GM18909 (cell line): Measurements from ENCODE around the gene BCCIP.

ENCODE experiments used
- ATAC-seq: cut with Tn5 transposase; IDR thresholded peaks from one replicate; pipeline ENCODE4 v1.9.1; 2021; ENCODE audit warnings: mild to moderate bottlenecking; ENCODE audit not compliant: unreplicated experiment, poor library complexity

The BCCIP gene

DNA sequence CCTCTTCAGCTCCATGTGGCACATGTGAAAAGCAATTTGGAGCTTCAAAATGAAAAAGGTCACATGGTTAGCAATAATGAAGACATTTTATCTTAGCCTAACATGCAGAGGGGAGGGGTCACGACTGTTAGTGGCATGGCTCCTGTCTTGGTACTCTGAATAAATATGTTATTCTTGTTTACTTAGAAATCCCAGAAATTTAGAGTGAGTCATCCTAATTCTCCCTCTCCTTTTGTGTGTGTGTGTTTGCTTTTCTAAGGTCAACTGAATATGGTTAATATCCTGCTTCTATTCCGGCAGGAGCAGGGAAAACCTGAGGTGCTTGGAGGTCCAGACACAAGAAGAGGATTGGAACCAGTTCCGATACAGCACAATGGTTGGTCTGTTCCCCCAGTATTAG, 17.6 kb downstream of the BCCIP start:
- no peak for ATAC-seq

DNA sequence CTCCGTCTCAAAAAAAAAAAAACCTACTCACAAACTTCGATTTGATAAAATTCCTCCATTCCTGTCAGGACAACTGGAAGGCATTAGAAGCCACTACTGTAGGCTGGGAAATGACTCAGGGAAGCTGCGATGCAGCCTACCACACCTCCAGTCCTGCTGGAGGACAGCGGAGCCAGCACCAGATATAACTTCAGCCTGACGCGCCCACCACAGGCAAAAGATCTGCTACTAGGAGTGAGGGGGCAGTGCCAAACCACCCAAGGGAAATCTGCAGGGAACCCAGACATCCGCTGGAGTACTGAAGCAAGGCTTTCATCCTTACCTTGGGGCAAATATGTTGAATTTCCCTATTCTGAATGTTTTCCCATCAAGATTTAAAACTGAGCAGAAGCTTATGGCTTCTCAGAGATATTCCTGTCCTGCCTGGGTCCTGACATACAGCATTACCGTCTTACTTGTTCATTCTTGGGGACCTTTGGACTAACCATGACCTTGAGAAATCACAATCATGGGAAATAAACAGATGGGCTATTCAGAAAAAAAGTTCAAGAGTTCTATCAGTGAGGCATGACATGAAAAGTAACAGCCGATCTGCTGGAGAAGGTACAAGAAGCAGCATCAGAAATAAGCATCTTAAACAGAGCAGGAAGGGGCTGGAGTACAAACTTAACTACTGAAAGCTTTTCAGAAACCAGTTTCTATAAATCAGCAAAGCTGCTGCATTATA, 20.4 kb downstream of the BCCIP start:
- ATAC-seq = no peak

DNA sequence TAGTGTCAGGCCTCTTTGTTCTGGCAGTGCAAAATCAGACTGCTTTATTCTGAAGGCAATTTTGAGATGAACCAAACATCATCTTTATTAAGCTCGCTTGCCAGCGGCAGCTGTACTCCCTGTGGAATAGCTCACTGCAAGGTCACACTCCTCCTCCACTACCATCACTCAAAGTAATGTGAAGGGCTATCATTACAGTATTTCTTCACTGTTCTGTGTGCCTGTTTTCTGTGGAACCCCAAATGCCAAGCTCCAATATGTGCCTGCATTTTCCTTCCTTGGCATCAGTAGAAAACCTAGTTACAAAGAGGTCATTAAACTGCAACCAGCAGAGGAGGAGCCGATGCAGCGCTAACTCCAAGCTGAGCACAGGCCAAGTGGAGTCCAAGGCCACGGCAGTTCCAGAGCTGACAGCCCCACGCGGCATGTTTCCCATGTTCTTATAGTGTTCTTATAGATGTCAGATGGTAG, 21.4 kb downstream of the BCCIP start:
- no peak for ATAC-seq

DNA sequence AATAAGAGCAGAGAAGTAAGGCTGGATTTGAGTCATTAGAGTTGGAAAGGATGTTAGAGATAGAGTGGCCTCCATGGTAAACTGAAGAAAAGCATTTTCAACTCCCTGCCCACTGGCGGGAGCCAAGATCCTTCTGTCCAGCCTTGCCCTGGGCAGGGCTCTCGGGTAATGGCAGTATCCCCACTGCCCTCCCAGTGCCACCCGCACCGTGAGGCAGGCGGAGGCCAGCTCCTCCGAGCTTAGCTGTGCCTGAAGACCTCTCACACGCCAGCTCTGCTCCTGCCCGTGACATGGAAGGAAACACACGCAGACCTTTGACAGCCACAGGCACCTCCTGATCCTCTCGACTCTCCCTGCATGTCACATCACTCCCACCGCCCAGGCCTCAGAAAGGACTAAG, 22.3 kb downstream of the BCCIP start:
- no peak for ATAC-seq

DNA sequence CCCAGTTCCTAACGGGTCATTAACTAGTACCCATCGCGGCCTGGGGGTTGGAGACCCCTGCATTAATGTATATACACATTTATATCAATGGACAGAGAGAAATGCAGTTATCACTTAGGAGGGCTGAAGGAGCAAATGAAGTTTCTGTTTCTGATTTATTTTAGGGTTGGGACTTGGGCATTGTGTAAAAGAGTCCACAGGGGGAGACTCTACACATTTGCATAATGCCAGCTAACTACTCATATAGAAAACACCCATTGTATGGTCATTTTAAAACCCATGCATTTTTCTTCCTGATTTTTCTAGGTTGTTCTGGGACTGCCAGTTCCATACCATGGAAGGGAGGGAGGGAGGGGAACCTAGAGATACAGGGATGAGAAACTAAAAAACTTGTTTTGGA, 23.5 kb downstream of the BCCIP start:
- ATAC-seq = peak; percentile 60

DNA sequence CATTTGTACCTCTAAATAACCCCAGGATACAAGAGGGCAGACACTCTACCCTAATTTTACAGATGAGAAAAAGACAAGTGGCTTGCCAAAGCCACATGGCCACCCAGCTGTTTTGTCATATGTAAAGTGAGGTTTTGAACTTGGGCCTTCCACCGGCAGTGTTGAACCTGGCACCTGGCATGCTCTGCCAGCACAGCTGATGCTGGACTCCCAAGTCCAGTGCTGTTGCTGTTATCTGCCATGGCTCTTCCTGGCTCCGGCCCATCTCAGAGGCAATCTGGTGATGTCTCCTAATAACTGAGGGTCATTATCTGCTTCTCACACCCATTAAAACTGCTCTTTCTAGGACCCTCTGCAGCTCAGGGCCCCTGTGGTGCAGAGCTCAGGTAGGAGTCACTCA, 25.0 kb downstream of the BCCIP start:
- no peak for ATAC-seq

DNA sequence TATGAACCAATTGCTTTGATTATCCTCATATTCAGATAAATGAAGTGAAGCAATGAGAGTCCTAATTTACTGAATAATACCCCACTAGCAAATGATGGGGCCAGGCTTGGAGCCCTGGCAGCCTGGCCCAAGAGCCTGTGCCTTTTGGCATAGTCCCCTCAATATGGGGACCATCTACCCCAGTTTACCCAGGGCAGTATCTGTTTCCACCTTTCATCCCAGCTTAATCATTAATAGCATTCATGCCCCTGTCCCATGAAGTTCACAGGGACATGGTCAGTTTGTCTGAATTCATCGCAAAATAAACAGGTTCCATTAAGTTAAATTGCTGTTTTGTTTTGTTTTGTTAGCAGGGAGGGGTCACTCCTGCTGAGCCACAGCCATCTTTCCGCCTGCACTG, 25.5 kb downstream of the BCCIP start:
- ATAC-seq = no peak

DNA sequence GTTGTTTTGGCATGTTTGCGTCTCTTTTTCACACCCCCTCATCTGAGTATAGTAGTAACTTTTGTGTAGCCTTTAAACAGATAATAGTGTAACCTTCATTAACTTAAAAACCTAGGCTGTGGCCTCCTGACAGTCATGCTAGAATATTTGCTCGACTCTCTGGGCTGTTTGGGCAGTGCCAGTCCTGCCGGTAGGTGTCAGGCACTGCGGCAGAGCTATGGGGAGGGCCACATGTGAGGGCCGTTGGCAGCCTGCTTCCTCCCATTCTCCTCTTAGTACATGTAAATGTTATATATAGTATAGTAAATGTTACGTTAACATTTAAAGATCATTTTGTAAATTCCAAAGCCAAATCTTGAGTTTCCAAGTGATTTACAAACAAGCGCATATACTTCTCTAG, 26.1 kb downstream of the BCCIP start:
- no peak for ATAC-seq

DNA sequence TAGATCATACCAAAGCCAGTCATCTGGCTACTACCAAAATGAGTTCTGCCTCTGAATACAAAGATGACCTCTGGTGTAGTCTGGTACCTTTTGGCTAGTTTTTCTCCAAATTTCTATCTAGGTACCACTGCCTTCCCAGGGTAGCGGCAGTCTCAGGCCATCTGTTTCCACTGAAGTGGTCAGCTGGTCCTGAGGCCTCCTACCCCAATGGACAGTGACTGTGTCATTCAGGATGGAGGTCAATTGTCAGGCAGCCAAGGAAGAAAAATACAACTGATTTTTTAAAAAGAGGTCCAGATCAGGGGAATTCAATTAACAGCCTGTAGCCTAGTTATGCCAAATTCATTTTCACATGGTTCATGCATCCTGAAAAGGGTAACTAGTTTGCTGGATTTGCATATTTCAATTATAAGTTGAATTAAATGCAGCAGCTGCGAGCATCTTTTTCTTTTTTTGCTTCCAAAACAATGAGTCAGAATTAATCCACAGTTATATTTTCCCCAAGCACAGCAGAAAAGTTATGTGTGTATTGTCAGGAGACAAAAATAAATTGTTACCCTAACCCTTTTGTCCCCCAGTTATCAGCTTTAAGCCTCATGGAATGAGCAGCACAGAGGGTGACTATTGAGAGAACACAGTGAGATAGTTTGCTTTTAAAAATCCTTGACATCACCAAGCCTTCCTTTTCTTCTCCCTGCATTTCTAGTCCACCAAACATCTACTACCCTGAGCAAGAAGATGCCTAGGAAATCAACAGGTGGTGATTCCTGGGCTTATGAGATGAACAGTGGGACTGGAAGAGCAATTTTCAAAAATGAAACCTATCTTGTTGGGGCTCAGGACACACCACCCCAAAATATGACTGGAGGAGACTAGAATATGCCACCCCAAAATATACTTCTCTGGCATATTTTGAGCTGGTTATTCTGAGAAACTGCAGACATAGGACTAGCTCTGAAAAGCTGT, 27.7 kb downstream of the BCCIP start:
- no peak for ATAC-seq

DNA sequence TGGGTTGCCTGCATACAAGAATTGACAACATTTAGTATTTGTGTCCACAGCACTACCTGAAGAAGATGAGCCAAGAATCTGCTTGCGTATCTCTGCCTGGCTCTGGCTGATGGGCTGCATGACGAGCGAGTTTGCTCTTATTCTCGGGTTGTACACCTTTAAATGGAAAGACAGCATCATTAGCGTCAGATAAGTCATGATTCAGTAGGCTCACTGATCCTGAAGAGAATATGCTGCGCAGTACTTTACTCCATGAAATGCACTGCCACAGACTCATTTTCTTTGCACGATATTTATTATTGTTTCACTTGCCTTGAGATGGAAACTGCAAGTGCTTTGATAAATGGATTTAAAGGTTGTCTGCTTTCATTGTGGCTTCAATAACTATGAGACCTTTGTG, 29.1 kb downstream of the BCCIP start:
- no peak for ATAC-seq

DNA sequence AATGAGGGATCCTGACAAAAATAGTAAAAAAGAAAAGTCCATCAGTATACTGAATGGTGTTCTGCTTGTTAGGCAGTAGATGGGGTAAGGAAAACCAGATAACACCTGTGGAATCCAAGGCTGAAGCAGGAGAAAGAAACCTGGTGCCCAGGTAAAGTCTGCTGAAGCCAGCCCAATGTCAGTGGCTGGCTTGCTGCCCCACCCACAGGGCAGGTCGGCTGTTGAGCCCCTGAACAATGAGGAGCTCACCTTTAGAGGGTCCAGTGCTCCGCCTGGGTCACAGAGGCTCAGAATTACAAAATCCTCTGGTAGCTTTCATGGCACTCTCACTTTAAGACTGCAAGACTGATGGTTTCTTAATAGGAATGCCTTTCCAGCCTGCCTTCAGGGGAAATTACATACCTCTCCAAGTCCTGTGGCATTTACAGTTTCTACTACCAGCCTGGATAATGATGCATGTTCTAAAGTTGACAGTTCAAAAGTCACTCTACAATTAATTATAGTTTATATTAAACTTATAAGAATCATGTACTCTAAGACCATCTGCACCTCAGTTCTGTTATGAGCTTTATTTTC, 33.9 kb downstream of the BCCIP start:
- no peak for ATAC-seq

DNA sequence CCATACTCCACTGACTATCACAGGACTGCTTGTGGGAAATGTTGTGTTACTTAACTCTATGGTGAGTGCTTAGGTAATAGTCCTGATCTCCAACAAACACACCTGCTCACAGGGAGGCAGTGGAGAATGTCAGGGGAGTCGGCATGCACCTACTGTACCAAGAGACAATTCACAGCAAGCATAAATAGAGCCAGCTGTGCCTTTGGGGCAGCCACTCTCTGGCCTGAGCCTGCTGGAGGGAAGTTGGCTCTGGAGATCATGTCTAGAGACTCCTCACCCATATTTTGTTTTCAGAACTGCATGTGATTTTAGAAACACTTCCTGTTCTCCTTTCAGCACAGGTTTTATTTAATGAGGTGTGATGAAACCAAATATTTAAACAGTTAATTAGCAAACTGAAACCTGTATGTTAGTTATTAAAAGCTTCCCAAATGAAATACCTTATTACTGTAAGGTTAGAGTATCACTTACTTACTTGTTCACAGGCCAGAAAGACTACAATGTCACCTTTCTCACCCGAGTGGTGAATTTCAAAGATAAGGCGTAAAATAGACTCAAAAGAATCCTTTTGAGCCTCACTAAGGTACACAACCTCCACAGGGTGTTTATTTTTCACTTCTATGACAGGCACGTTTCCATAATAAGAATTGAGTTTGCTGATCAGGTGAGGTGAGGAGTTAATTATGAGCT, 35.9 kb downstream of the BCCIP start:
- ATAC-seq = no peak

DNA sequence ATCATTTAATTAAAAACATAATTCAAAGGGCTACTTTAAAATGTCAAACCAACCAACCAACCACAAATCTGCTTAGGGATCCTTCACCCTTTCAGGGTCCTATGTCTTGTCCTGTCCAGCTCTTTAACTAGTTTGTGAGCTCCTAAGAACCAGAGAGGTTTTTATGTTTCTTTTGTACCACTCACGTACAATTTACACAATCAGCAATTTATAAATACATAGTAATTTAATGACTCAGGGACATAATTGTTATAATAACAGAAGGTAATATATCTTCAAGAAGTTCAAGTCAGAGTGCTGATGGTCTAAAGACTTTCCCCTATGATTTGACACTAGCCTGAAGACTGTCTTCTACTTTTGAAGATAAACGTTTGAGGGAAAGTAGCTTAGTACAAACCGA, 41.8 kb downstream of the BCCIP start:
- ATAC-seq = no peak

DNA sequence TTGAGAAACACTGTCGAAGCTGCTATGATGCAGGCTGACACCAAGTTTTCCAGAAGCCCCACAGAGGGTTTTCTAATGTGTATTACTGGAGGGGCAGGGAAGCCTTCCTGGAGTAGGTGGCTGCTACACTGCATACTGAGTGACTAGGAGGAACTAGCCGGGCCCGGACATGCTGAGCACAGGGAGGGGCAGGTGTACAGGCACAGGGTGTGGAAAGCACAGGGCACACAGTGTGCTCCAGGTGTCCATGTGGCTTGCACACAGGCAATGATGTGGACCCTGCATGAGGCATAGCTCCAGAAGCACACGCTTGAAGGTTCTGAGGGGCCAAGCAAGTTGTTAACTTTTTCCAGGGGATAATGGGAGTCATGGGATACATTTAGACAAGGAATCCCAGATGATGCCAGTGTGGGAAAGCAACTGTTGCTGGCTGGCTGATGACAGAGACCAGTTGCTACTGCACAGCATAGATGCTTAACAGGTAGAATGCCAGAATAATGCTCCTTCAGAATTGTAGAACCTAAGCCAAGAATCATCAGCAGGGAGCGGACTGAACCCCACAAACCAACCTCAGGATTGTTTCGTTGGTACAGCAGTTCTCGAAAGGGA, 43.2 kb downstream of the BCCIP start:
- no peak for ATAC-seq

DNA sequence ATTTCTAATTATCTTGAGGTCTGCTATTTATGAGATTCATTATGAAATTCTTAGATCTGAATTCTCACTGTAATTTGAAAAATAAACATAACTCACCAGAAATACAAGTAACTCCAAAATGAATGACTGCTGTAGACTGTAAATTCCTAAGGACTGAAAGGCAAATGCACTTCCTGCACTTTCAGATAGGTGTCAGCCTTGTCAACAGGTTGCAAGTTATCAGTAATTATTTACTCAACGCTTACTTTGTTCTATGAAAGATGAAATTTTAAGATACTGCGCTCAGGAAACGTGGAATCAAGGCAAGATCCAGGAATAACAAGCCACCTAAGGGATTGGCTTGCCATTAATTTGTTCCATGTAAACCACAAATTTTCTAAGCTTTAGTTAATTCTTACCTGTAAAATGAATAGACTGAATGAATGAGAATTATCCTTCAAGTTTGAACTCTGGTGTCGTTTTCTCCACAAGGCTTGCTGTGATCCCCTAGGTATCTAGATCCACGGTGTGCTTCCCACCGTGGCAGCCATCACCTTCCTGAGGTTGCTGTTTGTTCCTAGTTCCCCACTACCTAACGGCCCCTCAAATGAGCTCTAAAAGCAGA, 45.1 kb downstream of the BCCIP start:
- peak; percentile 67 for ATAC-seq

DNA sequence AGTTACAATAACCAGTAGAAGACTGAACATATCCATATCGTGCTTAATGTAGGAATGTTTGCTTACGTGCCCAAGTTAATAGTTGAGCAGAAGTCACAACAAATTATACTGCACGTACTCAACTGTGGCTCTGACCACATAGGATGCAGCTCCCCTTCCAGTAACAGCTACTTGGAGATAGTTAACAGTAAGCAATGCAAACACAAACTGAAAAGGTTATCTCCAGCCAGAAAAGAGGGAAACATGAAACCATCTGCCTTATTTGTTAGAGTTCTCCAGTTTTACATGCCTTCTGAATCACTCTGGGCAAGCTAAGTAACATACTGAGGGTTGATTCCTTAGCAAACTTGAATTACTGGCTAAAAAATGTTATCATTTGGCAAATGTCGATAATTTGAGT, 48.0 kb downstream of the BCCIP start:
- no peak for ATAC-seq

DNA sequence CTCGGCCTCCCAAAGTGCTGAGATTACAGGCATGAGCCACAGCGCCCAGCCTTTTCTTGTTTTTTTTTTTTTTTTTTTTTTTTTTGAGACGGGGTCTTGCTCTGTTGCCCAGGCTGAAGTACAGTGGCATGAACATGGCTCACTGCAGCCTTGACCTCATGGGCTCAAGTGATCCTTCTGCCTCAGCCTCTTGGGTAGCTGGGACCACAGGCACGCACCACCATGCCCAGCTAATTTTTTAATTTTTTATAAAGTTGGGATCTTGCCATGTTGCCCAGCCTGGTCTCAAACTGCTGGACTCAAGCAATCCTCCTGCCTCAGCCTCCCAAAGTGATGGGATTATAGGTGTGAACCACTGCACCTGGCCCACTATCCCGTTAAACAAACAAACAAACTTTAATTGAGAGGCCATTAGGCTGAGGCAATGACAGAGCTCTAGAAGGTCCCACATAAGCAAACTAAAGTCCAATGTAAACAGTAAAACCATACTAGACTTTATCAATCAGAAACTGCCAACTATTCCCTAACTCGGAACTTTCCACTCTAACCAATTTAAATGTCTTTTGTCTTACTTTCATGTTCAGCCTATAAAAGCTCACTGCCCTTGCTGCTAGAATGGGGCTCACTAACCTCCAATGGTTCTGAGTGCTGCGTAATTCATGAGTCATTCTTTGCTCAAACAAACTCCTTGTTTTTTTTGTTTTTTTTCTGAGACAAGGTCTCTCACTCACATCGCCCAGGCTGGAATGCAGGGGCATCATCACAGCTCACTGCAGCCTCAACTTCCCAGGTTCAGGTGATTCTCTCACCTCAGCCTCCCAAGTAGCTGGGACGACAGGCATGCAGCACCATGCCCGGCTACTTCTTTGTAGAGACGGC, 55.9 kb downstream of the BCCIP start:
- no peak for ATAC-seq

DNA sequence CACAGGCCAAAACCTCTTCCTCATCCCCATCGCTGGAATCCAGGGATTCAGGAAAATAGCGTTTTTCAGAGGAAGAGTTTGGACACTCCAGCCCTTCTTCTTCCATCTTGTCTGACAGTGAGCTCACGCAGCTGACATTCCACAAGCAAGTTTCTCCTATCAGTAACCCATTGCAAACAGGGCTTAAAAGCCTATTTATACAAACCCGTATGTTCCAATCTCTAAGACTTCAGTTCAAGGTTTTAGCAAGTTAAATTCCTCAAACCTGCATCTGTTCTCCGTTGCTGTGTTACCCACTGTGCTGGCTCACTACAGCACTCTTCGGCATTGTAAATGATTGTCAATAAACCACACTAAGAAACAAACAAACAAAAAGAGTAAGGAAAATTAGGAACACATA, 57.4 kb downstream of the BCCIP start:
- ATAC-seq = no peak

DNA sequence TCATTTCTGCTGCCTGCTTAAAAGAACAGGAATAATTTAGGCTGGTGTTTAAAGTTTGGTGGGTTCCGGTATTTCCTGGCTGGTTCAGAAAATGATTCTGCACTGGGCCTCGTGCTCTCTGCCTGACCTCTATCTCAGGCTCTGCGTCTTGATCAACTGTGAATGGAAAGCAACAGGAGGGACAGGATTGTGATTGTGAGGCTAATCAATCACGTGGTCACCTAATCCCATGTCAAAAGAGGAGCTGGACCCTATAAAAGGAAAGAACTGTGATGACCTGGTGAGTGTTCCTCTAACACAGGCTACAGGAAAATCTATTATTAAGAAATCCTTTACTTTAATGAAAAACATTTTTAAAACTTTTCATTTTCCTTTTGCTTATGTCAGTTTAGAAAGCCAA, 57.8 kb downstream of the BCCIP start, which contains the start of gene DHX32:
TSS of gene DHX32 (minus strand) at position 101 of the 400 bp plus-strand sequence. CDS start 468 bp downstream, outside the sequence.
- no peak for ATAC-seq
